ENCODE measurements around the gene TLN1. TPM values are rescaled to one million over a fixed set of nuclear protein-coding genes. Genes with fewer than 3 reads are reported as not detected.

TLN1 gene
- total and polyA plus RNA-seq, 11 donors: 152 to 373 (median 257) TPM

DNA sequence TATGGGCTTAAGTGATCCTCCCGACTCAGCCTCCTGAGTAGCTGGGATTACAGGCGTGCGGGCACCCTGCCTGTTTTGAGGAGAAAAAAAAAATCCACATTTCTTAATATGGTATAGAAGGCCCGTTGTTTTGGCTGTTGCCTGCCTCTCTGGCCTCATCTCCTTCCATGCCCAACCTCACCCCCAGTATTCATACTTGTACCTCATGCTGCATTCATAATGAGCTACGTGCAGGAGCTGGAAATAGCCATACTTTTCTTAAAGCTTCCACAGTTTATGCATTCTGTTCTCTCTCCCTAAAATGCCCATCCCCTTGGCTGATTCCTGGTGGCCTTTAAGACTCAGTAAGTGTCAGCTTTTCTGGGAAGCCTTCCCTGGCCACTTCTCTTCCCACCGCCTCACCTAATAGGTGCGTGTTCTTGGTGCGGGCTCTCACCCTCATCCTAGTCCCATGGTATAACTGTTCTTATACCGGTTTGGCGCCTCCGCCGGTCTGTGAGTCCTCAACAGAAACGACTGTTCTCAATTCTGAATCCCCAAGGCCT, 40.2 kb downstream of the TLN1 start:
- 70 to 74% (median 72%) methylated on average over 13 of the region's 13 CpGs for WGBS, 4 donors

GRCh38 chr9:35691334-35691650, 40.7 kb downstream of the TLN1 start:
- TF ChIP-seq POLR2A (IDR thresholded peaks at IDR 0.05): no peak
- TF ChIP-seq, protein P1, sequence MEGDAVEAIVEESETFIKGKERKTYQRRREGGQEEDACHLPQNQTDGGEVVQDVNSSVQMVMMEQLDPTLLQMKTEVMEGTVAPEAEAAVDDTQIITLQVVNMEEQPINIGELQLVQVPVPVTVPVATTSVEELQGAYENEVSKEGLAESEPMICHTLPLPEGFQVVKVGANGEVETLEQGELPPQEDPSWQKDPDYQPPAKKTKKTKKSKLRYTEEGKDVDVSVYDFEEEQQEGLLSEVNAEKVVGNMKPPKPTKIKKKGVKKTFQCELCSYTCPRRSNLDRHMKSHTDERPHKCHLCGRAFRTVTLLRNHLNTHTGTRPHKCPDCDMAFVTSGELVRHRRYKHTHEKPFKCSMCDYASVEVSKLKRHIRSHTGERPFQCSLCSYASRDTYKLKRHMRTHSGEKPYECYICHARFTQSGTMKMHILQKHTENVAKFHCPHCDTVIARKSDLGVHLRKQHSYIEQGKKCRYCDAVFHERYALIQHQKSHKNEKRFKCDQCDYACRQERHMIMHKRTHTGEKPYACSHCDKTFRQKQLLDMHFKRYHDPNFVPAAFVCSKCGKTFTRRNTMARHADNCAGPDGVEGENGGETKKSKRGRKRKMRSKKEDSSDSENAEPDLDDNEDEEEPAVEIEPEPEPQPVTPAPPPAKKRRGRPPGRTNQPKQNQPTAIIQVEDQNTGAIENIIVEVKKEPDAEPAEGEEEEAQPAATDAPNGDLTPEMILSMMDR (IDR thresholded peaks at IDR 0.05): no peak
- Histone ChIP-seq H3K4me3 (peak overlapping the region; percentile 61 to 93 (median 74)), H3K36me3 (peaks cover 0 to 14% (median 7%) of the 10 kb centered on the region in 9 donors), H3K9me3 (no peaks in the 10 kb centered on the region), H3K27ac (peak overlapping the region; percentile 88 to 98 (median 97)), H3K27me3 (no peaks in the 10 kb centered on the region), H3K4me1 (peaks cover 0 to 38% (median 20%) of the 10 kb centered on the region in 12 donors)
- ATAC-seq (peak in 1 of 4 donors; percentile 8), DNase-seq (no peak)
- WGBS, 4 donors: 26 to 33% (median 31%) methylated on average over 9 to 10 of the region's 10 CpGs
- intact Hi-C loops (cut with DNase I): loop anchor here in 6 of 10 donors (2.0 to 10.0 kb wide), 4 partner anchors 32 to 86 kb away; partner anchors contain the start of genes CCDC107 (in 4 of the 6), RMRP (in 4 of the 6) and TESK1 (in 1 of the 6)

More for the DNA sequence above, 40.2 kb downstream of the TLN1 start:
- no peaks in the 10 kb centered on the region for H3K9me3 ChIP-seq
- peaks cover 0 to 19% (median 12%) of the 10 kb centered on the region in 9 donors for H3K36me3 ChIP-seq
- no peak for TF ChIP-seq POLR2A (IDR thresholded peaks at IDR 0.05)
- TF ChIP-seq, protein P1 (IDR thresholded peaks at IDR 0.05): no peak
- intact Hi-C loops (cut with DNase I): loop anchor here in 6 of 10 donors (2.0 to 10.0 kb wide), 4 partner anchors 33 to 87 kb away; partner anchors contain the start of genes CCDC107 (in 4 of the 6), RMRP (in 4 of the 6) and TESK1 (in 1 of the 6)
- H3K4me1 ChIP-seq: peaks cover 0 to 32% (median 18%) of the 10 kb centered on the region in 12 donors
- peak in 1 of 5 donors; percentile 24 for DNase-seq
- peak overlapping the region; percentile 88 to 98 (median 97) for H3K27ac ChIP-seq
- peak overlapping the region in 3 of 12 donors; percentile 67 to 93 (median 75) for H3K4me3 ChIP-seq
- no peak for ATAC-seq
- H3K27me3 ChIP-seq: no peaks in the 10 kb centered on the region

DNA sequence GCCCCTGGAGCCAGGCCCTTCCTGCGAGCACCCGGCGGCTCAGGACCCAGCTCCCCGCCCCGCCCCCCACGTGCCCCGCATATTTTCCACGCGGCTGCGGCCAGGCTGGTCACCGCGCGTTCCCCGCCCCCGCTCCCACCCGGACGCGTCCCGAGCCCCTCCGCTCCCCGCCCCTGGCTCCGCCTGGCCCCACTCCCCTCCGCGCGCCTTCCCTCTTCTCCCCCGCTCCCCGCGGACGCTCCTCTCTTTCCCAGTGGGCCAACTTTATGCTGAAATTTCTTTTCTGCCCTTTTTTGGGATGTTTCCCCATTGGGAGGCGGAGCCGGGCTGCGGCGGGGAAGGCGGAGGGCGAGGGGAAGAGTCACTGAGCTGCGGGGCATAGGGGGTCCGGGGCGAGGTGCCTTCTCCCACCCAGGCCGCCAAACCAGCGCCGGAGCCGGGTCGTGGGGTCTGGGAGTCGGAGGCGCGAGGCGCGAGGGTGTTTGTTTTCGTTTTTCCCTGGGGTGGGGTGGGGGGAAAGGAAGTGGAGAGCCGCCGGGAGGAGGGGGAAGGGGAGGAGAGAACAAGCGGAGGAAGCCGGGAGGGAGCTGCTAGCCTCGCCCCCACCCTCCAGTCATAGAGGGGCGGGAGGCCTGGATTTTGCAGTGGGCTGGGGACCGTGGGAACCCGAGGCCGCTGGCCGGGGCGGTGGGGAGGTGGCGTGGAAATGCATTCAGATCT, 41.2 kb downstream of the TLN1 start:
- peak; percentile 87 to 89 (median 89) for DNase-seq
- TF ChIP-seq POLR2A (IDR thresholded peaks at IDR 0.05): peak in 1 of 2 donors; percentile 34
- TF ChIP-seq, protein P1 (IDR thresholded peaks at IDR 0.05): no peak
- no peaks in the 10 kb centered on the region for H3K27me3 ChIP-seq
- peaks cover 0 to 11% (median 6%) of the 10 kb centered on the region in 9 donors for H3K36me3 ChIP-seq
- WGBS, 4 donors: 0 to 2% (median 1%) methylated on average over 37 to 61 of the region's 61 CpGs
- peaks cover 2 to 43% (median 25%) of the 10 kb centered on the region in 12 donors for H3K4me1 ChIP-seq
- ATAC-seq: peak; percentile 23 to 65 (median 60)
- no peaks in the 10 kb centered on the region for H3K9me3 ChIP-seq
- intact Hi-C loops (cut with DNase I): loop anchor here in 6 of 10 donors (1.0 to 10.0 kb wide), 6 partner anchors 32 to 86 kb away; partner anchors contain the start of genes CCDC107 (in 5 of the 6), RMRP (in 5 of the 6) and TESK1 (in 1 of the 6)
- H3K27ac ChIP-seq: peak overlapping the region; percentile 88 to 98 (median 97)
- H3K4me3 ChIP-seq: peak overlapping the region; percentile 61 to 93 (median 74)

- intact Hi-C loops (cut with DNase I): loop anchor here in 6 of 10 donors (1.0 to 10.0 kb wide), 6 partner anchors 31 to 85 kb away; partner anchors contain the start of genes CCDC107 (in 5 of the 6), RMRP (in 5 of the 6) and TESK1 (in 1 of the 6)
- no peaks in the 10 kb centered on the region for H3K27me3 ChIP-seq
- H3K4me1 ChIP-seq: peaks cover 2 to 48% (median 28%) of the 10 kb centered on the region in 12 donors
- no peak for ATAC-seq
- peak overlapping the region; percentile 61 to 93 (median 74) for H3K4me3 ChIP-seq
- 0% methylated on average over 9 to 21 of the region's 21 CpGs for WGBS, 4 donors
- TF ChIP-seq, protein P1 (IDR thresholded peaks at IDR 0.05): no peak
- no peak for TF ChIP-seq POLR2A (IDR thresholded peaks at IDR 0.05)
- H3K36me3 ChIP-seq: peaks cover 0 to 13% (median 5%) of the 10 kb centered on the region in 9 donors
- no peaks in the 10 kb centered on the region for H3K9me3 ChIP-seq
- no peak for DNase-seq
- H3K27ac ChIP-seq: peak overlapping the region; percentile 88 to 98 (median 97)
Measured at GRCh38 chr9:35690294-35690613, 41.7 kb downstream of the TLN1 start.

All from heart left ventricle (tissue), 16 donors.